ENCODE results near the gene LRRC40. TPM values are rescaled to one million over a fixed set of nuclear protein-coding genes. Genes with fewer than 3 reads are reported as not detected.

Gene LRRC40
- total RNA-seq, 1 experiment from 2014 or later: 12.0 TPM

DNA sequence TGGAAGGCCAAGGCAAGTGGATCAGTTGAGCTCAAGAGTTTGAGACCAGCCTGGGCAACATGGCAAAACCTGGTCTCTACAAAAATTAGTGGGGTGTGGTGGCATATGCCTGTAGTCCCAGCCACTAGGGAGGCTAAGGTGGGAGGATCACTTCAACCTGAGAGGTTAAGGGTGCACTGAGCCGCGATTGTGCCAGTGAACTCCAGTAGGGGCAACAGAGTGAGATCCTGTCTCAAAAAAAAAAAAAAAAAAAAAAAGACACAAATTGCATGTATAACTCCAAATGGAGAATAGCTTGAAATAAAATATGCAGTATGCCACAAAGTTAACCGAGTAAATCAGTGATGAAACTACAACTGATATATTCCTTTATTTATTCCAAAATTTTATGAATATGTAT is 51.6 kb downstream of the LRRC40 start:
- no TSS peak for BruUV-seq (replicated peaks)
- no peaks in the 10 kb centered on the region for H4K20me1 ChIP-seq (ENCODE audit: insufficient read depth)
- no peaks in the 10 kb centered on the region for H3F3A ChIP-seq (ENCODE audit: insufficient read depth, low read depth)
- H3K79me2 ChIP-seq (ENCODE audit: low read depth): no peaks in the 10 kb centered on the region
- no peak overlapping the region for H2AFZ ChIP-seq
- no peak overlapping the region for H3K4me2 ChIP-seq
- no peaks in the 10 kb centered on the region for H3K9me3 ChIP-seq (ENCODE audit: insufficient read depth, low read depth)
- no peak for DNase-seq
- TF ChIP-seq, protein P1, sequence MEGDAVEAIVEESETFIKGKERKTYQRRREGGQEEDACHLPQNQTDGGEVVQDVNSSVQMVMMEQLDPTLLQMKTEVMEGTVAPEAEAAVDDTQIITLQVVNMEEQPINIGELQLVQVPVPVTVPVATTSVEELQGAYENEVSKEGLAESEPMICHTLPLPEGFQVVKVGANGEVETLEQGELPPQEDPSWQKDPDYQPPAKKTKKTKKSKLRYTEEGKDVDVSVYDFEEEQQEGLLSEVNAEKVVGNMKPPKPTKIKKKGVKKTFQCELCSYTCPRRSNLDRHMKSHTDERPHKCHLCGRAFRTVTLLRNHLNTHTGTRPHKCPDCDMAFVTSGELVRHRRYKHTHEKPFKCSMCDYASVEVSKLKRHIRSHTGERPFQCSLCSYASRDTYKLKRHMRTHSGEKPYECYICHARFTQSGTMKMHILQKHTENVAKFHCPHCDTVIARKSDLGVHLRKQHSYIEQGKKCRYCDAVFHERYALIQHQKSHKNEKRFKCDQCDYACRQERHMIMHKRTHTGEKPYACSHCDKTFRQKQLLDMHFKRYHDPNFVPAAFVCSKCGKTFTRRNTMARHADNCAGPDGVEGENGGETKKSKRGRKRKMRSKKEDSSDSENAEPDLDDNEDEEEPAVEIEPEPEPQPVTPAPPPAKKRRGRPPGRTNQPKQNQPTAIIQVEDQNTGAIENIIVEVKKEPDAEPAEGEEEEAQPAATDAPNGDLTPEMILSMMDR (conservative IDR thresholded peaks at IDR 0.05): no peak
- no peak for TF ChIP-seq EZH2 (IDR thresholded peaks at IDR 0.05; ENCODE audit: low read depth)
- intact Hi-C loops (cut with micrococcal nuclease; ENCODE audit: unreplicated experiment): no loop called here
- no peak overlapping the region for H3K27ac ChIP-seq
- no peaks in the 10 kb centered on the region for H3K27me3 ChIP-seq (ENCODE audit: insufficient read depth, low read depth)
- CTCF ChIA-PET: no interaction called here
- H3K4me1 ChIP-seq (replicated peaks; ENCODE audit: insufficient read depth): no peaks in the 10 kb centered on the region
- H3K36me3 ChIP-seq (ENCODE audit: low read depth): no peaks in the 10 kb centered on the region
- POLR2A ChIA-PET (ENCODE audit: unreplicated experiment): no interaction called here
- H3K9me2 ChIP-seq (ENCODE audit: insufficient read depth): no peaks in the 10 kb centered on the region
- no peak overlapping the region for H3K4me3 ChIP-seq

DNA sequence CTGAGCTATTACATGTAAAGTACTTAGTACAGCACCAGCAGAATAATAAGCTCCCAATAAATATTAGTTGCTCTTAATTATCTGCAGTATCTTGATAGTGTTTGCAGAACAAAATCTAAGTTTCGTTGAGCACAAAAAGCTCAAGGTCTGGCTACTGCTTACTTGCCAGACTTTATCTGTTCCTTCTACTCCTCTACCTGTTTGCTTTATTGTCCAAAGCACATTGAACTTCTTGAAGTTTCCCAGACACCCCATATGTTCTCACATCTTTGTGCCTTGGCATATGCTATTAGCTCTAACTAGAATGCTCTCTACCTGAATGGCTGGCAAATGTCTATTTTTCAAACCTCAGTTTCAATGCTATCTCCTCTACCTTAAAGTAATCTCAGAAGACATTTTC is 54.9 kb downstream of the LRRC40 start:
- CTCF ChIA-PET: no interaction called here
- Histone ChIP-seq H3K4me3 (no peak overlapping the region), H3K36me3 (ENCODE audit: low read depth) (no peaks in the 10 kb centered on the region), H3K4me2 (no peak overlapping the region), H3K9me3 (ENCODE audit: insufficient read depth, low read depth) (no peaks in the 10 kb centered on the region), H2AFZ (no peak overlapping the region), H3K79me2 (ENCODE audit: low read depth) (no peaks in the 10 kb centered on the region), H3F3A (ENCODE audit: insufficient read depth, low read depth) (no peaks in the 10 kb centered on the region), H3K27ac (no peak overlapping the region), H3K27me3 (ENCODE audit: insufficient read depth, low read depth) (no peaks in the 10 kb centered on the region), H3K9me2 (ENCODE audit: insufficient read depth) (no peaks in the 10 kb centered on the region), H4K20me1 (ENCODE audit: insufficient read depth) (no peaks in the 10 kb centered on the region), H3K4me1 (replicated peaks; ENCODE audit: insufficient read depth) (peaks cover 8% of the 10 kb centered on the region; the same call in 1 of the 2 replicates)
- no TSS peak for BruUV-seq (replicated peaks)
- intact Hi-C loops (cut with micrococcal nuclease; ENCODE audit: unreplicated experiment): no loop called here
- TF ChIP-seq EZH2 (IDR thresholded peaks at IDR 0.05; ENCODE audit: low read depth): no peak
- TF ChIP-seq, protein P1 (conservative IDR thresholded peaks at IDR 0.05): no peak
- POLR2A ChIA-PET (ENCODE audit: unreplicated experiment): no interaction called here
- no peak for DNase-seq

DNA sequence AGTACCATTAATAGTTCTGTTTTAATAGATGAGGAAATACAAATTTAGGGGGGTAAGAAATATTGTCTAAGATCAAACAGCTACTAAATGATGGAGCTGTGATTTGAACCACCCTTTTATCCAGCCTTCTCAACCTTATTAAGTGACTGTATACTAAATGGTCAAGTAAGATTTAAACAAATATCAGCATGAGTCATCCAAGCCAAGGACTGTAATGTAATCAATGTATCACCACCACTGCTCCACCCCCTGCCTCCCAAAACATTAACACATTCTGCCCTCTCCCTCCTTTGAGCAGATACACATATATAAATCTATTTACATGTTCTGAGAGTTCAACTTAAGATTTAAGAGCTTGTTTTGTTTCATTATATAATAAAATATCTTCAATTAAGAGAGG is 58.9 kb downstream of the LRRC40 start:
- no peak overlapping the region for H3K4me2 ChIP-seq
- H3K4me1 ChIP-seq (replicated peaks; ENCODE audit: insufficient read depth): peaks cover 8% of the 10 kb centered on the region; the same call in 1 of the 2 replicates
- no TSS peak for BruUV-seq (replicated peaks)
- no peak for TF ChIP-seq EZH2 (IDR thresholded peaks at IDR 0.05; ENCODE audit: low read depth)
- TF ChIP-seq, protein P1 (conservative IDR thresholded peaks at IDR 0.05): no peak
- no peaks in the 10 kb centered on the region for H3K79me2 ChIP-seq (ENCODE audit: low read depth)
- no peak overlapping the region for H3K4me3 ChIP-seq
- H3K9me3 ChIP-seq (ENCODE audit: insufficient read depth, low read depth): no peaks in the 10 kb centered on the region
- no peaks in the 10 kb centered on the region; the same call in 1 of the 2 replicates for H4K20me1 ChIP-seq (ENCODE audit: insufficient read depth)
- intact Hi-C loops (cut with micrococcal nuclease; ENCODE audit: unreplicated experiment): no loop called here
- H3K36me3 ChIP-seq (ENCODE audit: low read depth): no peaks in the 10 kb centered on the region
- no peaks in the 10 kb centered on the region for H3K9me2 ChIP-seq (ENCODE audit: insufficient read depth)
- H3K27me3 ChIP-seq (ENCODE audit: insufficient read depth, low read depth): no peaks in the 10 kb centered on the region
- no peak overlapping the region for H3K27ac ChIP-seq
- no peak overlapping the region for H2AFZ ChIP-seq
- POLR2A ChIA-PET (ENCODE audit: unreplicated experiment): no interaction called here
- no peak for DNase-seq
- CTCF ChIA-PET: no interaction called here
- no peaks in the 10 kb centered on the region; the same call in 1 of the 2 replicates for H3F3A ChIP-seq (ENCODE audit: insufficient read depth, low read depth)

Measured in PC-9 (cell line).